HL-60/S4 treated with phorbol 12-myristate 13-acetate at 8.2 ng/mL for 4 days and 3 days (cell line): Measurements from ENCODE around the gene CCDC85A.

Experiments used
- in situ Hi-C: fragments of 300-500 bp; cut with MboI; formaldehyde crosslinking; loops from 2 replicates; pipeline ENCODE4 v1.15.0; 2022; ENCODE audit warnings: low sequenced_read_pairs

CCDC85A gene

DNA sequence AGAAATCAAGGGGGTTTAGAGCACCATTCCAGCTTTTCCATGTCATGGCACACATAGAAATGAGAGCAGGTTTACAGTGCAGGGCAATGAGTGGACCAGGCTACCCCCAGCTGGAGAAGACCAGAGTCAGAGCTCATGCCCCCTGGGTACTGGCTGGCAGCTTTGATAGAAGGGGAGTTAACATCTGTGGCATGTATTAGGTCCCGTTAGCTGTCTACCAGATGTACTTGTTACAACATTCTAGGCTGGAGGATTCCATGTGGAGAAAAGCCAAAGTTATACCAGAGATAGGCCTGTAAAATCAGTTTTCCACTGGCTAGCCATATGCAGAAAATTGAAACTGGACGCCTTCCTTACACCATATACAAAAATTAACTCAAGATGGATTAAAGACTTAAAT is 109.2 kb downstream of the CCDC85A start:
- in situ Hi-C loops = no loop called here

DNA sequence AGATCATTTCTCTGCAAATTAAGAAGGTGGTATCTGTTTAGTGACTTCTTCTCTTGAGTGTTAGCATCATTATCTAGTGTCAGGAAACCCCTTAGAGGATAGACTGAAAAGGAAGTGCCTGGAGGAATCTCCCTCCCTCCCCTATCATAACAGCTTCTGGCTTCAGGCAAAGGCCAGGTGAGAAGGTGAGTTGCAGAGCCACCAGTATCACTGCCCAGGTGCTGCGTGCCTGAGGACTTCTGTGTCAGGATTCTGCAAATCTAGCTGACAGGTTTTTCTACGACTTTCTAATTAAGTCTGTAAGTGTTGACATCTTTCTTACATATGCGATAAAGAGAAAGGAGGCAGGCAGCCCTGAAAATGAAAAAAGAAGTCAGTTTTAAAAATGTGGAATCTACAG is 111.9 kb downstream of the CCDC85A start:
- in situ Hi-C loops = no loop called here

DNA sequence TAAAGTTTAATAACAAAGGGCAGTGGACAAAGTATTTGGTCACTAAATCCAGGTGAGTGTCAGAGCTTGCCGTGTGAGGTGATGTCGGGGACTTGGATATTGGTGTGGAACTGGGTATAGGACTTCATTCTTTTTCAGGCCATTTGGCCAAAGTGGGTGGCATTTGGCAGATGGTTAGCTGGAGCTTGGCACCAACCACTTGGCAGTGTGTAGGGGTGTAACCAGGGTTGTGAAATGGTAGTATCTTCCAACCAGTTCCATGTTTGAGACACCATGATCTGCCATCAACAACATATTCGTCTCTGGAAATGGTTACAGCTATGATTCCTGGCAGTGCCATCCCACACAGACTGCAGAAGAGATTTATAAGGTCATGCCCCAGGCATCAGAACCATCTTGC is 113.9 kb downstream of the CCDC85A start:
- in situ Hi-C loops = no loop called here

DNA sequence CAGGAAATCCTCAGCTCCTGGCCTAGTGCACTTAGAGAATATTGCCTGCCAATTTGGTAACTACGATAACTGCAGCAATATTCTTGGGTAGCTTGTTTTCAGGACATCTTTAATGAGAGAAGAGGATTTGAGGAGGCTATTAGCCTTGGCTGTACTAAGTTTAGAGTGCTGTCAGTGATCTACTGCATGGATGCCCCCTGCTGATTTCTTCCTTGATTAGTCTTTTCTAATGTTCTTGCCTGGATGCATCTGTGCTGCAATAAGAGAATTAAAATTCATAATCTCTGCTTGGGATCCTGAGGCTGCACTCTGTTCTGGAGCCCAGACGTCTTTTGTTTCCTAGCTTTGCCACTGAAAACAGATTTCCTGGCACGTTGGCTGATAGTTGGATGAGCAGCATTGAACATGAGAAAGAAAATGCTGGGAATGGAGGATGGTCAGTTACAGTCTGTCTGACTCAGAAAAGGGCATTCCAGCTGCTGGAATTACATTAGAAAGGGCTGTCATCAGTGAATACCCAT is 115.4 kb downstream of the CCDC85A start:
- in situ Hi-C loops = no loop called here

DNA sequence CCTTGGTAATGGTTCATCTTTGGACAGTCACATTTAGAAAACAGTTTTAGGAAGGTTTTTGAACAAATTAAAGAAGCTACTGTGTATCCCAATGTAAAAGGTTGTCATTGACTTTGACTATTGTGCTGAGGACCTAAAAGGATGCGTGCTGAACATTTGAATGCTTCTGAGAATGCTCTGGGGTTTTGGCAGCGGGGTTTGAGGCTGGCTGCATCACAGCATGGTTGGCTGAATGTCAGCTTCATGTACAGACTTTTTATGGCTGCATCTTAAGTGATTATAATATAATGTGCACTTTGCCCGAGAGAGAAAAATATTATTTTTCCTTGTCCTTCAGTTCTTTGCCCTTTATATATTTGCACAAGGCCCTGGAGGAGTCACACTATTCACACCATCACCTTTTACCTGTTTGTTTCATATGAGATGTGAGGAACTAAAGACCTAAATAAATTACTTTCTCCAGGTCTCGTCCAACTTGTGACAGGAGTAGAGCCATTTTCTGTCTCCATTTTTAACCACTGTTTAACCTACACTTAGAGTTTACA is 125.9 kb downstream of the CCDC85A start:
- in situ Hi-C loops = no loop called here

DNA sequence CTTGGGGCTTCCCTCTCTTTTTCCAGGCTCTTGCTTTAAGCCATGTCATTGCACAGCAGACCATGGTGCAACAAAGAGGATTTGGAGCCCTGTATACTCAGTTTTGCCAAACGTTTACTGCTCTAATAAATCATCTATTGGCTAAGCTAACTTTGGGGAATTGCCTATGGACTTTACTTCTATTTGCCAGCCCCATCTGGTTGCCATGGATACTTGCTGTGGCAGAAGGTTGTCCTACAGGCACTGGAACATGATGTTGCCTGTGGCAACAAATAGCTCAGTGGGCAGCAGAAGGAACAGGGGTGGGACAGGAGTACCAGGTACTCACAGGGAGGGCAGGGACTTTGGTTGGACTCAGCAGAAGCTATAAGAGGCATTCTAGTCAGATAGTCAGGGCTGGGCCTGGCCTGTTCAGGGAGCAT is 129.7 kb downstream of the CCDC85A start:
- in situ Hi-C loops = no loop called here

DNA sequence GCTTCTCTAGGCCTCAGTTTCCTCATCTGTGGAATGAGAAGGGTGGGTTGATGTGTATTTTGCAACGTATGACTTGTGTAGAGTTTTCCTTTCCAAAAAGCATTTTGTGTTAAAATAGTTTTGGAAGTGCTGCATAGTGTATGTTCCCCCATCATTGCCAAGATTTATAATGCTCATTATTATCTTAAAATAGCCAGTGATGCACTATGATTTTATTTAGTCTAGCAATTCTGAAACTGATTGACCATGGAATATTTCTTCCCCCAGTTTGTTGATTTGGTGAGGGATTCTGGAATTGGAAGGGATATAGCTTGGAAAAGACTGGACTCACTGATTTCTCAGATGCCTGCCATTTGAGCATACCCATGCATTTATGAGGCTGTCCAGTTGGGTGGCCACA is 130.6 kb downstream of the CCDC85A start:
- in situ Hi-C loops = no loop called here

DNA sequence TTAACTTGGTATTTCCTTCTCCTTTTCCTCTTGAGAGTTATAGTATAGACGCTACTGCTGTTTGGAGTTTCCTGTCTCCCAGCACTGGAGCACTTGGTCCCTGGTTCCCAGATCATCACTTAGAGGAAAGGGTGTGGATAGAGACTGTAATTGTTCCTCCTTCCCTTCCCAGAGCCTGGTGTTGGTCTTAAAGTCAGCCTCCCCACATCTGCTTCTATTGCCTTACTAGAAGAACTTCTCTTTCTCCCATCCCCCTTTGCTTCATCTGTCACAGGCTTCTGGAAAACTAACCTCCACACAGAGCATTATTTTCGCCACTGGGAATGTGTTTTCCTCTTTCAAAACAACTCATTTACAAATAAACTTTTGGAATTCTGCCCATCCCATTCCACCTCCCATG is 131.0 kb downstream of the CCDC85A start:
- in situ Hi-C loops = no loop called here

DNA sequence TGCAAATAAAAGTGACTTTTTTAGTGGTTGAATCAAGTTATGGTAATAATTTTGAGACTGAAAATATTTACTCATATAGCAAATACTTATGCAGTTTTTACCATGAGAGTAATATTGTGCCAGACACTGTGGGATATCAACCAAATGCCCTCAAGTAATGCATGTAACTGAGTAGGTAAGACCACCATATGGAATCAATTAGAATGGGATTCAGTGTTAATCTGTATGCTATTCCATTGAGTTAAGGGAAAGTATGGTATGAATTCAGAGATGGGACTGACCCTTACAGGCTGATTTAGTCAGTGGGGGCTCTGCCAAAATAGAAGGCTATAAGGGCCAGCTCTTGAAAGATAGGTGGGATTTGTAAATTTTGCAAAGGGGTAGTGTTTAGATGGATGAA is 131.6 kb downstream of the CCDC85A start:
- in situ Hi-C loops = no loop called here

DNA sequence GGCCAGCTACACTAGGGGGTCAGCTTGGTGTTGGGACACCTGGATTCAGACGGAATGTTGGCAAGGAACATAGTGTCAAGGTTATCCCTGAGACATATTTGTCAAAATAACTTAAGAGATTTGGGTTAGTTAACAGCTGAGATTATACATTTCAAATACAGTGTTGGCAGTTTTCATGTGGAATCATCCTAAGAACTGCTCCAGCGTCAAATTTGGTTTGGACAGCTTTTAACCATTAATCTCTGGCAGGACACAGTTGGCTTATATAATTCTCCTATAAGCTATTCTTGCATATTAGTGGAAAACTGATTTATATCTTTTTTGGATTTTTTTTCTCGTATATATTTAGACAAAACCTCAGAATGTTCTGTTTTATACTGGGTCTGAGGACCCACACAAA is 132.2 kb downstream of the CCDC85A start:
- in situ Hi-C loops = no loop called here

DNA sequence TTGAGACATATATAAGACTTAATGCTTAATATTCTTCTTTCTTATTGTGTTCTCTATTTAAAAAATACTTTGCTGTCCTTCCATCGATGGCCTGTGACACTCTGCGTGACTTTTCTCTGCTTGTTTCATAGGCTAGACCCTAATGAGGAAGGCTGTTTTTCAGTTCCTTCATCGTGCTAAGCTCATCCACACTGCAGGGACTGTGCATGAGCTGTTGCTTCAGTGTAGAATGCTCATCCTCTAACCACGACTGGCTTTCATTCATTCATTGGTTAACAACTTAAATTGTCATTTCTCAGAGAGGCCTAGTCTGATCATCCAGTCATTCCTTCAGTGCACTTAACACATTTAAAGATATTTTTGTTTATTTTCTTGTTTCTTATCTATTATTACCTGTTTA is 134.4 kb downstream of the CCDC85A start:
- in situ Hi-C loops = no loop called here

DNA sequence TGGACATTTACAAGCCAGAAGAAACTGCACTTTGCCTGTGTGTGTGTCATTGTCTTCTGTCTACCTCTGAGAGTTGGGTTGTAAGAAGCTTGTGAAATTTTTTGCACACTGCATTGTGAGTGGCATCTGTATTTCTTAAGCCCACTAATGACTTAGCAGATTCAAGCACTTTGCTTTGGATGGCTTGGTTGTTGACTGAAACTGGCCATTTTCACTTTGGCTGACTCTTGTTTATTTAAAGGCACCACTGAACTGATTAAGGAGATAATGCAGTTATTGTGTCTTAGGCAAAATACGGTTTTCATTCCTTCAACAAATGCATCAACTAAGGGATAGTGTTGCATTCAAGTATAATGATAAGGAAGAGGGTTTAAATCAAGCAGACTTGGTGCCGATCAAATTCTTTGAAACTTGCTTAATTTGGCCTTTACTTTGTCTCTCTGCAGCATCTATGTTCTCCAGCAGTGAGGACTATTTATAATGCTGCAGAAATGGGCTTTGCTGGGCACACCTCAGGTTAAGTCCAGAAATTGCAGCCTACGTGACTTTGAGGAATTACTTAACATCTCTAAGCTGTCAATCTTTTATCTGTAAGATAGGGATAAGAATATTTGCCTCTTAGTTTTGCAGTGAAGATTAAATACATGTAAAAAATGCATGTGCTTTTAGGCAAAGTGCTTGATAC is 142.0 kb downstream of the CCDC85A start:
- in situ Hi-C loops = no loop called here

DNA sequence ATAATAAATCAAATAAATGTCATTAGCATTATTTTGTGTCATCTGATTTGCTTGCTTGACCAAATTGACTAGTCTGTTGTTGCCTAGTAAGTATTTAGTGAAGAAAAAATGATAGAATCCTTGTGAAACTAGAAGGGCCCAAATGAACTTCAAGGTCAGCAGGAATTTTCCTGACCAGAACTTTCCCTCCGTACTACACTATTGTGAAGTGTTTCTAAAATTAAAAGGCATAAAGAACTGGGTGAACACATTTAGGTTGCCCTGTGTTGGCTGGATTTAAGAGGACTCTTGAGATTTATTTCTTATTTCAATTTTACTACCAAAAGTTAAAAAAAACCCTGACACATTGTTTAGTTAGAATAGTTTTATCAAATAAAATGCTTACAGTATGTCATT is 142.6 kb downstream of the CCDC85A start:
- in situ Hi-C loops = no loop called here

DNA sequence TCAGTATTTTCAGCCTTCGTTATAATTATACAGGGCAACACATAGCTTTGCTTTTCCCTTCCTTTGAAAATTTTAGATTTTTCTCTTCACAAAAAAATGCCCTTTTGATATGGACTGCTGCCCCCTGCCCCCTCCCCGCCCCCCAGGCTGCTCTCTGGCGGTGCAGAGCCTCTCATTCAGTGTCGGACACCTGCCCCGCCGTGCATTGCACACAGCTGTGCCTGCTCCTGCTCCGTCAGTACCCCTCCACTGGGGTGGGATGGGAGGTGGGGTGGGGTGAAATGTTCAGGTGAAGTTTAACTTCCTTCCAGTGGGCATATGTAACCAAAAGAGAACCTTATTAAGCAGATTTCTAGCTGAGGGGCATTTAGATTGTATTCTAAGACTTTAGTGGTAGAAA is 148.0 kb downstream of the CCDC85A start:
- in situ Hi-C loops = no loop called here

DNA sequence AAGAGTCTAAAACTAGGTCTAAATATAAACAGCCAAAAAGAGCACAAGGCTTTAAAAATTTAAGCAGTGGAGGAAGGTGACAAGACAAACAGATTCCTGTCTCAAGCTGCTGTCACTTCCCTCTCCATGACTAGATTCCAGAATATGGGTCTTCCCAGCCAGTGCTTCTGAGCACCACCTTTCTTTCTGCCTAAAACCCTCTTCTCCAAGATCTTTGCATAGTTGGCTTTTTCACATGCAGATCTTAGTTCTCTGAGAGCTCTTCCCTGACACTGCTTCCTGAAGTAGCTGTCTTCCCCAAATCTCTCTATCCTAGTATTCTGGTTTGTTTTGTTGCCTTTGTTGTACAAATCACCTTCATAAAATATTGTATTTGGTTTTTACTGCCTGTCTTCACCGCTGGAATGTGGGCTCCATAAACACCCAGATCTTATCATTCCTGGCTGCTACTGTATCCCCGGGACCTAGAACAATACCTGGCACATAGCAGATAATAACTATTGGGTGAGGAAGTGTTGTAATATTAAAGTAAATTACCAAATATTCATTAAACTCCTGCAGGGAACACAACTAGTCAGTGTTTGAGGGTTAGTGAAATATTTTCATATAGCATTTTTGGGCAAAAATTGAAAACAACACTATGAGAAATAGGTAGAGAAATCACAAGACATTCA is 150.2 kb downstream of the CCDC85A start:
- in situ Hi-C loops = no loop called here

DNA sequence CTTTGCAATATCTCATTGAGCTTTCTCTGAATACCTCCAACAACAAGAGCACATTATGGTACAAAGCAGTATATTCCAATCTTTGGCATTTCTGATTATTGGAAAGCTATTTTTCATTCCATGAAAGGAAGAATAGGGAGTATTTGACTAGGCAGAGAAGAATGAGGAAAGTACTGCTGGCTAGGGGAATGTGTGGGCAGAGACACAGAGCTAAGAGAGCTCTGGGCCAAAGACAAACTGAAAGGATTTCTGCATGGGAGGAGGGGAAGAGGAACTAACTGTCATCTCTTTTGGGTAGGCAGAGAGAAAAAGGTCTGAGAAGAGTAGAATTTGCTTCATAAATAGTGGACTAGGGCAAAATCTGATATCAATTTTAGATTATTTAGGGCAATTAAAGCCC is 150.8 kb downstream of the CCDC85A start:
- in situ Hi-C loops = no loop called here

DNA sequence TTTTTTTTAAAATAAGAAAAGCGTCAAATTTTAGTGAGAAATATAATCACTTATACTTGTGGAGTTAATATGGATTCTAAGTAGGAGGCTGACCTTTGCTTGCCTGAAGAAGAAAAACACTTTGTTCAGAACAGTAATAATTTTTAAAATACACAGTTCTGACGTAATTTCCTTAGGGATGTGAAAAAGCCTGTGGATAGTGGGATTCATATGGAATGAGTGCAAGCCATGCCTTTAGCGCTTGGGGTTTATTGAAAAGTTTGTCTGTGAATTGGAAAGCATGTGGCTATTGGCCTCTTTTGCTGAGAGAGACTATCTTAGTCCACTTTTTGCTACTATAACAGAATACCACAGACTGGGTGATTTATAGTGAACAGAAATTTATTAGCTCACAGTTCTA is 151.3 kb downstream of the CCDC85A start:
- in situ Hi-C loops = no loop called here

DNA sequence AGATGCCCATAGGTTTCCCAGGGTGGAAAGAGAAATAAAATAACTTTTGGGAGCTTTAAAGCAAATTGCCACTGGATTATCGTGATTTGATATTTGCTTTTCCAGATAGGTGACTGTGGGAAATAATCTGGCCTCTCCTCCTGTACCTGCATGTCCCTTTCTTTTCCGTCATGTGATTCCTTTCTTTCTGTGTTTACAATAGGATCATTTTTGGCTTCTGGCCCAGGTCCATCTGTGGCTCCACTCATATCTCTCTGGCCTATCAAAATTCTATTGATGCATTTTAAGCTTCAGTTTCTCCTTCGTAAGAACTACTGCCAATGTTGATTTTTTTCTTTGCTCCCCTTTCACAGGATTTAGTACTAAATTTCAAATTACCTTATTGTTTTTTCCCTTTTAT is 153.6 kb downstream of the CCDC85A start:
- in situ Hi-C loops = no loop called here

DNA sequence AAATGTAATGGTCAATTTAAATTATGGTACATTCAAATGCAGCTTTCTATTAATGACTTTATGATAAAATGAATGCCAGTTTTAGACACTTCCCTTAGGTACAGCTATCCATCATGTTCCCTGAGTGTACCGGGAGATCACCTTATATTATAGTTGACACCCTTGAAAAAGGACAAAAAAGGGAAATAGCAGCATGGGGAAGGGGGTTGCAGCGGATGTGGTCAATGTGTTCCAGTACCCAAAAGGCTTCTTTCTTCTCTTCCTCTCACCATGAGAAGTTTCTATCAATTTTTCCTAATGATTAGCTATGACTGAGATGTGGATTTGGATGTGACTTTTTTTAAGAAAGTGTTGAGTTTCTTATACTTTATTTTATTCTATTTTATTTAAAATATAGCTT is 154.4 kb downstream of the CCDC85A start:
- in situ Hi-C loops = no loop called here

DNA sequence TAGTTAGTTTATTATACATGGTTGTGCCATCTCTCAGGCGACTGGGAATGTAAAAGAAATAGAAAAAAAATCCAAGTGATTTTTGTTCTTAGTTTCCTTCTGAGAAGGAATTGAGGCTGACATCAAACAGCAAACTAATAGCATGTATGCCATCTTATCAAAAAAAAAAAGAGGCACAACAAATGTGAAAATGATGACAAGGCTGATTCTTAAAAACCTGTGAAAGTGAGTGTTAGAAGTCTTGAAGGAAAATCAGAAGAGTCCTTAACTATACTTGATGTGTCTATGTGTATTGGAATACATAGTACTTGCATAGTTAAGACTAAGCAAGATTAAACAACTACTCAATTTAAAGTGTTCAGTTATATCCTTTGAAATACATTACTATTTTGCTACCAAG is 161.0 kb downstream of the CCDC85A start:
- in situ Hi-C loops = no loop called here

DNA sequence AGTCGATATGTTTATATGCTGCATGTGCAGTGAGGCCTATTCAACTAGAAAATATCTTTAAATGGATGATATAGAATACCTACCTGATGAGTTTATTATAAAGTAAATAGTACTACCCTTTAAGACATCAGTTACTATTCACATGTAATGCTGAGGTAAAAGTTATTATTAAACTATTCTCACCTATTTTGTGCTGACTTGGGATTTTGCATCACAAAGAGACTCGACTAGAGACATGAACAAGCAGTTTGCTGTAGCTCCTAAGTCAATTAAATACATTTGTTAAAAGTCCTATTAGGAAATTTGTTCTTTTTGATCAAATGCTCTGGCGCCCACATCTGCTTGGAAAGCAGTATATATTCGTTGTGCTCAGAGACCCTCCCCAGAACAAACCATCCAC is 164.1 kb downstream of the CCDC85A start:
- in situ Hi-C loops = no loop called here
